IMR-90 (cell line): ENCODE data around the gene YAF2. TPM values are rescaled to one million over a fixed set of nuclear protein-coding genes. Genes with fewer than 3 reads are reported as not detected.

Experiments
- ATAC-seq: fragments of 200-7000 bp; cut with Tn5 transposase; 2 replicates; pipeline ENCODE4 v1.9.1; 2020; ENCODE audit warnings: low read depth, mild to moderate bottlenecking, moderate library complexity
- BruUV-seq: library from RNA; stranded (reverse); fragments of 400-500 nt; replicated peaks from 2 replicates; lab custom pipeline; 2021; lab: Mats Ljungman, UMichigan
- CTCF ChIA-PET: fragments of 300-600 bp; formaldehyde crosslinking; extraction: SDS; loops from one replicate; lab custom pipeline; 2021; ENCODE audit warnings: antibody characterized with exemption; lab: Yijun Ruan, JAX
- POLR2A ChIA-PET: fragments of 300-600 bp; sonication (Branson Sonifier 250); formaldehyde crosslinking; loops from one replicate; lab custom pipeline; 2022; ENCODE audit warnings: antibody characterized with exemption; ENCODE audit not compliant: unreplicated experiment; lab: Charles Lee
- DNase-seq: peaks from one replicate; pipeline ENCODE4 v3.0.0; 2013
- H2AFZ ChIP-seq: replicated peaks from 2 replicates; pipeline ENCODE3; 2013; ENCODE audit warnings: low read length, mild to moderate bottlenecking; ENCODE audit not compliant: poor library complexity
- H2AK5ac ChIP-seq: 2 replicates; pipeline ENCODE4 v1.6.1; 2013; ENCODE audit warnings: low read depth, low read length, inconsistent platforms
- H2AK9ac ChIP-seq: replicated peaks from 2 replicates; pipeline ENCODE3; 2013; ENCODE audit warnings: mild to moderate bottlenecking, low read depth, low read length, moderate library complexity; ENCODE audit not compliant: poor library complexity
- H2BK120ac ChIP-seq: 2 replicates; pipeline ENCODE4 v1.6.1; 2013; ENCODE audit warnings: low read depth, low read length, inconsistent platforms
- H2BK15ac ChIP-seq: 3 replicates; pipeline ENCODE4 v1.6.1; 2013; ENCODE audit warnings: low read depth, low read length, inconsistent platforms
- H2BK20ac ChIP-seq: 2 replicates; pipeline ENCODE4 v1.6.1; 2013; ENCODE audit warnings: low read depth, mild to moderate bottlenecking, inconsistent platforms, low read length, moderate library complexity
- H2BK5ac ChIP-seq: 2 replicates; pipeline ENCODE4 v1.6.1; 2013; ENCODE audit warnings: mild to moderate bottlenecking, low read depth, low read length, inconsistent platforms; ENCODE audit not compliant: poor library complexity, severe bottlenecking
- H3K14ac ChIP-seq: replicated peaks from 2 replicates; pipeline ENCODE4 v1.6.1; 2013; ENCODE audit warnings: low read depth, low read length, inconsistent platforms
- H3K18ac ChIP-seq: 2 replicates; pipeline ENCODE4 v1.6.1; 2013; ENCODE audit warnings: low read depth, low read length, control low read depth
- H3K23ac ChIP-seq: 2 replicates; pipeline ENCODE4 v1.6.1; 2013; ENCODE audit warnings: low read depth, low read length, inconsistent platforms
- H3K27ac ChIP-seq: 2 replicates; pipeline ENCODE4 v1.5.1; 2013; ENCODE audit warnings: mild to moderate bottlenecking, control low read depth, low read length; ENCODE audit not compliant: insufficient read depth
- H3K27me3 ChIP-seq: 2 replicates; pipeline ENCODE4 v1.6.1; 2013; ENCODE audit warnings: low read length; ENCODE audit not compliant: control insufficient read depth, insufficient read depth
- H3K36me3 ChIP-seq: 2 replicates; pipeline ENCODE4 v1.6.1; 2013; ENCODE audit warnings: low read length, mixed read lengths; ENCODE audit not compliant: control insufficient read depth, insufficient read depth
- H3K4ac ChIP-seq: 2 replicates; pipeline ENCODE4 v1.6.1; 2013; ENCODE audit warnings: low read depth, low read length, inconsistent platforms
- H3K4me1 ChIP-seq: 2 replicates; pipeline ENCODE4 v1.6.1; 2013; ENCODE audit warnings: low read length, mixed read lengths; ENCODE audit not compliant: control insufficient read depth, insufficient read depth
- H3K4me2 ChIP-seq: 2 replicates; pipeline ENCODE4 v1.6.1; 2013; ENCODE audit warnings: low read depth, mild to moderate bottlenecking, control low read depth, low read length, moderate library complexity
- H3K4me3 ChIP-seq: 2 replicates; pipeline ENCODE4 v1.5.1; 2013; ENCODE audit warnings: low read depth, mild to moderate bottlenecking, control low read depth, low read length, moderate library complexity; ENCODE audit not compliant: insufficient read depth
- H3K56ac ChIP-seq: 2 replicates; pipeline ENCODE4 v1.6.1; 2013; ENCODE audit warnings: low read length, inconsistent platforms; ENCODE audit not compliant: insufficient read depth; ENCODE audit errors: extremely low read depth
- H3K79me1 ChIP-seq, 2 experiments: 2 replicates each; pipeline ENCODE4 v1.6.1; 2013; ENCODE audit warnings: low read length in 2 of 2, inconsistent platforms in 1 of 2, low read depth in 1 of 2
- H3K9ac ChIP-seq: 2 replicates; pipeline ENCODE4 v1.6.1; 2013; ENCODE audit warnings: low read depth, low read length, control low read depth
- H3K9me1 ChIP-seq: 2 replicates; pipeline ENCODE4 v1.6.1; 2013; ENCODE audit warnings: low read length, inconsistent platforms; ENCODE audit not compliant: insufficient read depth
- H3K9me3 ChIP-seq: 2 replicates; pipeline ENCODE4 v1.6.1; 2013; ENCODE audit warnings: low read length; ENCODE audit not compliant: control insufficient read depth, insufficient read depth
- H4K20me1 ChIP-seq: 2 replicates; pipeline ENCODE4 v1.6.1; 2013; ENCODE audit warnings: low read length, inconsistent platforms; ENCODE audit not compliant: insufficient read depth
- H4K5ac ChIP-seq: 2 replicates; pipeline ENCODE4 v1.6.1; 2013; ENCODE audit warnings: mild to moderate bottlenecking, low read depth, low read length, control low read depth
- H4K8ac ChIP-seq, 2 experiments: 2 replicates each; pipeline ENCODE4 v1.6.1; 2013; ENCODE audit warnings: low read depth in 2 of 2, low read length in 2 of 2, control low read depth in 1 of 2, inconsistent platforms in 1 of 2
- H4K91ac ChIP-seq: 2 replicates; pipeline ENCODE4 v1.6.1; 2013; ENCODE audit warnings: low read depth, low read length, inconsistent platforms; ENCODE audit not compliant: insufficient read depth
- BHLHE40 ChIP-seq: fragments of 150-350 bp; IDR thresholded peaks from 2 replicates; pipeline ENCODE4 v1.6.1; 2016; ENCODE audit warnings: mild to moderate bottlenecking, low read depth, low read length
- CEBPB ChIP-seq: IDR thresholded peaks from 2 replicates; pipeline ENCODE4 v1.6.1; 2012; ENCODE audit warnings: low read depth, low read length, improper control_type of control experiment
- CHD1 ChIP-seq: IDR thresholded peaks from 2 replicates; pipeline ENCODE4 v1.6.1; 2012; ENCODE audit warnings: low read depth, low read length, improper control_type of control experiment
- ELK1 ChIP-seq: fragments of 150-350 bp; IDR thresholded peaks from 2 replicates; pipeline ENCODE4 v1.6.1; 2016; ENCODE audit warnings: low read depth, mild to moderate bottlenecking, low read length, moderate library complexity, borderline replicate concordance
- FOS ChIP-seq: fragments of 150-350 bp; IDR thresholded peaks from 2 replicates; pipeline ENCODE4 v1.6.1; 2016; ENCODE audit warnings: low read depth, low read length
- MAFK ChIP-seq: IDR thresholded peaks from 2 replicates; pipeline ENCODE4 v1.6.1; 2012; ENCODE audit warnings: low read depth, low read length, improper control_type of control experiment
- MAZ ChIP-seq: IDR thresholded peaks from 2 replicates; pipeline ENCODE4 v1.6.1; 2012; ENCODE audit warnings: low read depth, mild to moderate bottlenecking, low read length, improper control_type of control experiment, moderate library complexity, borderline replicate concordance
- MXI1 ChIP-seq: IDR thresholded peaks from 2 replicates; pipeline ENCODE4 v1.6.1; 2012; ENCODE audit warnings: low read depth, mild to moderate bottlenecking, low read length, moderate library complexity, borderline replicate concordance
- NFE2L2 ChIP-seq: fragments of 150-350 bp; IDR thresholded peaks from 2 replicates; pipeline ENCODE4 v1.6.1; 2016; ENCODE audit warnings: low read depth, mild to moderate bottlenecking, low read length
- POLR2A ChIP-seq: IDR thresholded peaks from 2 replicates; pipeline ENCODE4 v1.6.1; 2012; ENCODE audit warnings: mild to moderate bottlenecking, low read depth, low read length
- RCOR1 ChIP-seq: IDR thresholded peaks from 2 replicates; pipeline ENCODE4 v1.6.1; 2012; ENCODE audit warnings: mild to moderate bottlenecking, low read length, improper control_type of control experiment; ENCODE audit not compliant: insufficient replicate concordance
- RFX5 ChIP-seq: IDR thresholded peaks from 2 replicates; pipeline ENCODE4 v1.8.0; 2012; ENCODE audit warnings: low read depth, mild to moderate bottlenecking, low read length, moderate library complexity
- USF2 ChIP-seq: fragments of 150-350 bp; IDR thresholded peaks from 2 replicates; pipeline ENCODE4 v1.6.1; 2017; ENCODE audit warnings: mild to moderate bottlenecking, antibody characterized with exemption, low read length, low read depth
- WGBS, 2 experiments: methylation state at CpG; one replicate each; pipeline versions ENCODE4 v1.1.5 to v1.1.7; 2013; ENCODE audit warnings: missing lambda C conversion rate in 2 of 2; ENCODE audit not compliant: insufficient read length in 1 of 2; ENCODE audit errors: extremely low coverage in 2 of 2; 5-methylcytosine and 5-hydroxymethylcytosine counted together
- dilution Hi-C: fragments of 300-500 bp; cut with HindIII; formaldehyde crosslinking; loops from one replicate; pipeline ENCODE4 v1.14.3; 2018; ENCODE audit warnings: low sequenced_read_pairs; ENCODE audit not compliant: unreplicated experiment
- in situ Hi-C: fragments of 300-500 bp; cut with MboI; formaldehyde crosslinking; loops from 3 replicates; pipeline ENCODE4 v1.14.3; 2019; ENCODE audit warnings: low sequenced_read_pairs, inconsistent platforms, mixed read lengths
- intact Hi-C: fragments of 100-400 bp; cut with micrococcal nuclease; formaldehyde crosslinking; loops from 2 replicates; pipeline ENCODE4 v1.10.0; 2022
- polyA plus RNA-seq, 3 experiments: library from polyadenylated mRNA; depleted of rRNA; stranded (reverse); fragments of >200 nt; gene quantifications; 2 replicates each; pipeline ENCODE4 v1.2.3, GENCODE V29; 2012; ENCODE audit warnings: low replicate concordance in 1 of 3
- total RNA-seq: library from RNA; depleted of rRNA; stranded (reverse); fragments of >200 nt; gene quantifications from 2 replicates; pipeline ENCODE4 v1.2.3, GENCODE V29; 2012
- TF ChIP-seq, protein P1 (sequence below): conservative IDR thresholded peaks from 2 replicates; pipeline ENCODE4 v1.5.1; 2012; ENCODE audit warnings: mild to moderate bottlenecking, low read depth, low read length, improper control_type of control experiment

YAF2 gene
- total and polyA plus RNA-seq, 2 of the 4 experiments (the other 2 are of a cell fraction): 7.9 to 14.2 TPM

- H3K9ac ChIP-seq: no peak overlapping the region
- no peak overlapping the region for H3K23ac ChIP-seq
- no peak overlapping the region for H3K4ac ChIP-seq
- H2BK5ac ChIP-seq: no peak overlapping the region
- dilution Hi-C loops: no loop called here
- H4K5ac ChIP-seq: no peak overlapping the region
- TF ChIP-seq MAZ: no peak
- TF ChIP-seq BHLHE40: no peak
- no peak for TF ChIP-seq MAFK
- no peak for TF ChIP-seq CHD1
- TF ChIP-seq FOS: no peak
- TF ChIP-seq RFX5: no peak
- no peak for TF ChIP-seq POLR2A
- no peak for TF ChIP-seq MXI1
- no peak for TF ChIP-seq CEBPB
- no peak for TF ChIP-seq USF2
- no peak for TF ChIP-seq RCOR1
- TF ChIP-seq, protein P1, sequence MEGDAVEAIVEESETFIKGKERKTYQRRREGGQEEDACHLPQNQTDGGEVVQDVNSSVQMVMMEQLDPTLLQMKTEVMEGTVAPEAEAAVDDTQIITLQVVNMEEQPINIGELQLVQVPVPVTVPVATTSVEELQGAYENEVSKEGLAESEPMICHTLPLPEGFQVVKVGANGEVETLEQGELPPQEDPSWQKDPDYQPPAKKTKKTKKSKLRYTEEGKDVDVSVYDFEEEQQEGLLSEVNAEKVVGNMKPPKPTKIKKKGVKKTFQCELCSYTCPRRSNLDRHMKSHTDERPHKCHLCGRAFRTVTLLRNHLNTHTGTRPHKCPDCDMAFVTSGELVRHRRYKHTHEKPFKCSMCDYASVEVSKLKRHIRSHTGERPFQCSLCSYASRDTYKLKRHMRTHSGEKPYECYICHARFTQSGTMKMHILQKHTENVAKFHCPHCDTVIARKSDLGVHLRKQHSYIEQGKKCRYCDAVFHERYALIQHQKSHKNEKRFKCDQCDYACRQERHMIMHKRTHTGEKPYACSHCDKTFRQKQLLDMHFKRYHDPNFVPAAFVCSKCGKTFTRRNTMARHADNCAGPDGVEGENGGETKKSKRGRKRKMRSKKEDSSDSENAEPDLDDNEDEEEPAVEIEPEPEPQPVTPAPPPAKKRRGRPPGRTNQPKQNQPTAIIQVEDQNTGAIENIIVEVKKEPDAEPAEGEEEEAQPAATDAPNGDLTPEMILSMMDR: no peak
- no peak for TF ChIP-seq NFE2L2
- TF ChIP-seq ELK1: no peak
- no peak overlapping the region for H3K4me3 ChIP-seq
- H2BK20ac ChIP-seq: no peak overlapping the region
- BruUV-seq: no TSS peak
- ChIA-PET POLR2A (no interaction called here), CTCF (no interaction called here)
- no peaks in the 10 kb centered on the region for H3K79me1 ChIP-seq
- H4K20me1 ChIP-seq: no peaks in the 10 kb centered on the region
- H3K27ac ChIP-seq: no peak overlapping the region
- no peak overlapping the region for H2AFZ ChIP-seq
- no peaks in the 10 kb centered on the region for H3K9me3 ChIP-seq
- H2BK120ac ChIP-seq: no peak overlapping the region
- H3K36me3 ChIP-seq: no peaks in the 10 kb centered on the region
- no peak overlapping the region for H3K4me2 ChIP-seq
- H3K14ac ChIP-seq: no peak overlapping the region
- no peak overlapping the region for H2BK15ac ChIP-seq
- H3K9me1 ChIP-seq: no peaks in the 10 kb centered on the region
- no peak for ATAC-seq
- H2AK5ac ChIP-seq: no peak overlapping the region
- H2AK9ac ChIP-seq: no peak overlapping the region
- no CpG with 5 or more reads among the region's 2 CpGs for WGBS, 2 experiments
- no peak for DNase-seq
- H3K4me1 ChIP-seq: no peaks in the 10 kb centered on the region
- in situ Hi-C loops: no loop called here
- no peak overlapping the region for H3K18ac ChIP-seq
- H4K8ac ChIP-seq: no peak overlapping the region
- intact Hi-C loops: no loop called here
- peaks cover 3% of the 10 kb centered on the region for H3K27me3 ChIP-seq
- no peak overlapping the region for H3K56ac ChIP-seq
- no peak overlapping the region for H4K91ac ChIP-seq
Observed at GRCh38 chr12:42285431-42285830, 47.4 kb upstream of the YAF2 start.
